GM19468 (cell line): Measurements from ENCODE around the gene PHACTR2.

Experiments
- ATAC-seq: cut with Tn5 transposase; IDR thresholded peaks from one replicate; pipeline ENCODE4 v1.9.1; 2021; ENCODE audit warnings: mild to moderate bottlenecking, moderate library complexity, moderate number of reproducible peaks; ENCODE audit not compliant: unreplicated experiment; ENCODE audit errors: extremely low read depth

PHACTR2 gene

DNA sequence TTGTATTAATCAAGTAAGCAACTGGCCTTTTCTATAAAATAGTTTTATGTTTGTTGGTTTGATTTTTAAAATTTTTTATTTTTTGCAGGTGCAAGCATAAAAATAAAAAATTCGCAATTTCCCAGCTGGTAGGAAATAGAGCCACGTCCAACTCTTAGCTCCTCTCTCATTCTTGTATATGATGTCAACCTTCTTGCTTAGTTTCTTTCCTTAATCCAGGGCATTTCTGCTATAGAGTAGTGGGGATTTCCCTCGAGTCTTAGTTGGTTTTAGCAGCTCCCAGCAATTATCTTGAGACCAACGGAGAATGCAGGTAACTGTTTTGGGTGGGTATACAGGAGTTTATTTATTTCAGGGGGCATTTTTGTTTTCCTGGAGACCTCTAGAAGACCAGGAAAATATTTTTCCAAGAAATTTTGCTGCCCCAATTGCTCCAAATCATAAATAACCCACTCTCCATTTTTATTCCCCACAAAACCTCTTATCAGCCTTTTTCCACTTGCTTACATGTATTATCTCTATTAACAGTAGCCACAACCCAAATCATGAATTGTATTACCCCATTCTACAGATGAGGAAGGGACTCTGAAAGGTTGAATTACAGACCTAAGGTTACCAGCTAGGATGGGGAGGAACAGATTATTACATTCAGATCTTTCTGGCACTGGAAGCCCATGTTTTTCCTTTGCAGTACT, 18.4 kb downstream of the PHACTR2 start:
- ATAC-seq = no peak

DNA sequence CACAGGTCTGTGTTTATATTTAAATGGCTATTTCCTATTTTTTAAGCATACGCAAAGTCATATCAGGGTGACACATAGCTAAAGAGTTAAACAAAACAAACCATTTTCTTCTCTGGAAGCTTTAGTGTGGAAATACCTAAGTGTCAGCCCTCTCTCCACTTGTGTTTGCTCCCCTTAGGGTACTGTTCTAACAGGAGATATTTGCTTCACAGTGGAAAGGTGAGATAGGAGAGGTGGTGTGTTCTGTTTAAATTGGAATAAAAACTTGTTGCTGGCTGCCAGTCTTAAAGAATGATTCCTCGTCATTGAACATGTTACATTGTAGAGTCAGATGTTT, 18.9 kb downstream of the PHACTR2 start:
- ATAC-seq = no peak

DNA sequence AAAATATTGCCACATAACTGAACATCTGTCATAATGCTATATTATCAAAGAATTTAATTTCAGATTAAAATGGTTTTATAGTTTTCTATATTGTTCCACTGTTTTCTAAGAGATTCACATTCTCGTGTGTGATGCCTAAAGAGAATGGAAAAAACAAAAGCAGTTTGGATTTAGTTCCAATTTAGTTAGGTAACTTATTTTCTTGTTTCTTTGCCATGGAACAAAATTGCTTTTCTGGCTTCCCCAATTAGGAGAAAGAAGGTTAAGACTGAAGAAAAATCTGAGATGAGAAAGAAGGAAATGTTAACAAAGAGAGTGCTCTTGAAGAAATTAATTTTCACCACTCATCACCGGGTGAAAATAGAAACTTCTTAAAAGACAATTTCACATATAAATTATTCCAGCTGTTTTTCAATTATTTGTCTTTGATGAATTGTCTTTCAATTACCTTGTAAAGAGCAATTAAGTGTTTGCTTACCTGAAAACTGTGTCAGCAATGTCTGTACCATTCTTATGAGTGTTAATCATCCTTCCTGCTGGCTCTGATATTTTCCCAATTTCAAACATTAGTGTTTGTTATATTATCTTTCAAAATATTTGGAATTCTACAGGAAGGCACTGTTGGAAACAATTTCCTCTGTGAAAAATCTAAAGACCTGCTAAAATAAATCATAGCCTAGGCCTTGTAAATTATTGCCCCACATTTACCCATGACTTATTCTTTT, 19.5 kb downstream of the PHACTR2 start:
- no peak for ATAC-seq

DNA sequence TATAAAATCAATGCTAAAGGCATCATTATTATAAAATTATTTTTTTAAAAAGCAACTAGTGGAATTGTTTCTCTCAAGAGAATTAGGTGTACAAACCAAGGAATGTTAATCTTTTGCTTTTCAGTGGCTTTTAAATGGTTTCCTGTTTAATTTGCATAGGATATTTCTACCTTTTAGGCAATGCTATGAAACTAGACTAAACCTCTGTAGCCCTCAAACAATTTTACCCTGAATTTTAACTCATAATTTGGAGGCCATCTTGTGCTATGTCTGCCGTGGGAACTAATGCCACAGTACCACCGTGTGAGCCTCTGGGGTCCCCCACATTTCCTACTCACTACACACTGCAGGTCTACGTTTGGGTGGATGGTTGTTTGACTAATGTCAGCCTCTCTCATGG, 20.6 kb downstream of the PHACTR2 start:
- ATAC-seq = no peak

DNA sequence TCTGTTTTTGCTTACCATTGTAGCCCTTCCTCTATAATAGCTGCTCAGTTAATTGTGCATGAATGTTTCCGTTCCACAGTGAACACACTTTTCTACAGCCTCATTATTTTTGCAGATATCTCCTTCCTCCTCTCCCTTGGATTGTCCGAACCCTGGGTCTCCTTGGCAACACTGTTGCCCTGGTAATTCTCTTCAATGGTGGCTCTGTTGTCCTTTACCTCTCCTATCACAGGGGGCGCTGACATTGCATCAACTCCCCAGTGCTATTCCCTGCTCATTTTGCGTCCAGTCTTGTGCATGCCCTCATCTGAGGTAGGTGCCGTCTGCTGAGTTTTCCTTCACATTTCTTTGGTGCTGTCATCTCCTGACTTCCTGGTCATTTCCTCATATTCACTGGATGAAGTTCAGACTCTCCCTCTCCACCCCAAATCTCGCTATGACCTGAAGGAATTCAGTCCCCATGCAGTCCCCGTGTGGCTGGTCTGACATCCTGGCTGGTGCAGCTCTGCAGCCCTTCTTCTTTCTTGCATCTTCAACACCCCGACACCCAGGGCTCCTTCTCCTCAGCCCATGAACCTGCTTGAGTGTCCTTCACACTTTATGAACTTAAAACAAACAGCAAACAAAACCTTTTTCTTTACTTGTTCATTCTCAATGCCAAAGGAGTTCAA, 21.1 kb downstream of the PHACTR2 start:
- no peak for ATAC-seq

DNA sequence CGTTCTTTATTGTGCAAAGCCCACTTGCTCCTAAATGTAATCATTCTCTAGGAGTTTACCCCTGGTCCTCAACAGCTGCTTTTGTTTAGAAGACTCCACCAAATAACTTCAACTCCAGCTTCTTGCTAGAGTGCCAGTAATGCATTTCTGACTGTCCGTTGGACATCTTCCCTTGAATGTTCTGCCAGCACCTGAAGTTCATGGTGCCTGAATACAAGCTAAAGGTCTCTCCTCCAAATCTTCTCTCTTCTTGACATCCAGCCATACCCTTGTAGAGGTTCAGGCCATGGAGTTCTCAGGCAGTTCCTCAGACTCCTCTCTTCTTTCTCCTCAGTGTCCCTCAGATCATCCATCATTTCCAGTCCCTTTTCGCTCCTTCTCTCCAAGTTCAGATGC, 21.7 kb downstream of the PHACTR2 start:
- ATAC-seq = no peak

DNA sequence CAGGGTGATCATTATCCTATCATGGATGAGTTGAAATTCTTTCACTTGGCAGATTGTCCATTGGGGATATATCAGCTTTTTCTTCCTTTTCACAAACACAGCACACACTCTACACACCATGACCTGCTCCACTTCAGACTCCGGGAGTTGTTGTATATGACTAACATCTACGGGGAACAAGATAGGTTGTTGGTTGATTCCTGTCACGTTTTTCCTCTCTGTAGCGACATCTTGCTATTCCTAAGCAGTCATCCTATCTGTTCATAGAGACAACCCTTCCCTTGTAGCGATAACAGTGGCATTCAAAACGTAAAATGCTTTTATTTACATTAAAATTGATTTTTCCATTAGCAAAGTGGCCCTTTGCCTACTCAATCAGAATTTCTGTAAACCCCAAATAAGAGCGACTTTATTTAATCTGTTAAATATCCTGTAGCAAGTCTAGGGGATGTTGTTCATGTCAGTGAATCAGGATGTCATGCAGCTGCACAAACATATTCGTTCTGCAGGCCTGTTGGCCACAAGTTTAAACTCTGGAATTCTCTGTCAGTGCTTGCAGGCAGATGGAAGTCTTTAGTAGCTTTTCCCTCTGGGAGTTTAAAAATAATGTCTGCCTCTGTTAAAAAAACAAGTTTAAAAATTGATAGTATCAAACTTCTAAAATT, 23.1 kb downstream of the PHACTR2 start:
- no peak for ATAC-seq

DNA sequence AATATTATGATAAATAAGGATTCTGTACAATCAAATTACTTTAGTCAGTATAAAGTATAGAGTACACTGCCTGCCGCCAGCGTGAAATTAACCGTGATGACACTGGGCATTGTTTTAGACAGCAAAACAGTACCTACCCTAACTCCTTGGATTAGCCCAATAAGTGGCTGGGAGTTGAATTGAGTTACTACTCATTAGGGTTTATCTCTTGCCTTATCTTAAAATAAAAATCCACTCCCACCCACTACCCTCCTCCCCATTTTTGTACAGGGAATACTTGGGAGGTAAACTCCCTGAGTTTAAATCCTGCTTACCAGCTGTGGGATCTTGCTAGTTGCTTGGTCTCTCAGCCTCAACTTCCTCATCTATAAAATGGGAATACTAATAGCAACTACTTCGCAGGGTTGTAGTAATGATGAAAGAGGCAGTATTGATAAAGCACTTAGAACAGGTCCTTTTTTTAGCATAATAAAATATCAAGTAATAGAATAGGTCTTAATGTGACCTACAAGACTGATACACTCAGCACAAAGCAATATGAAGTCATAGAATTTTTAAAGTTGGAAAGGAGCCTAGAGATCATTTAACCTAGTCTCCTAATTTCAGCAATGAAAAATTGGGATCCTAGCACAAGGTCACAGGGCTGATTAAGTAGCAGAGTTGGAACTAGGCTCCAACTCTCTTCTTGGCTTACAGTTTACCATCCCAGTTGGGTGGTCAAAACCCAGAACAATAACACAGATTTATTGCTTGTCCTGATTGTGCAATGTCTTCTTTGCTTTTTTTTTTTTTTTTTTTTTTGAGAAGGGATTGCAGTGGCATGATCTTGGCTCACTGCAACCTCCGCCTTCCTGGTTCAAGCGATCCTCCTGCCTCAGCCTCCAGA, 23.8 kb downstream of the PHACTR2 start:
- no peak for ATAC-seq

DNA sequence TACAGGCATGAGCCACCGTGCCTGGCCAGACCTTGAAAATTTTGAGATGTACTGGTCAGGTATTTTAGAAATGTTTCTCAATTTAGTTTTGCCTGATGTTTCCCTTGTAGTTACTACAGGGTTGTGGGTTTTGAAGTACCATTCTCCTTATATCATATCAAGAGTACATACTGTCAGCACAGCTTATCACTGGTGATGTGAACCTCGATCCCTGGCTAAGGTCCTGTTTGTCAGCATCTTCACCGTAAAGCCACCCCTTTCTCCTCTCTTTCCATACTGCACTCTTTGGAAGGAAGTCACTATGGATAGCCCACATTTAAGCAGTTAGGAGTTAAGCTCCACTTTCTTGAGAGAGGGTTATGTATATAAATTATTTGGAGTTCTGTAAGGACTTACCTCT, 27.8 kb downstream of the PHACTR2 start:
- no peak for ATAC-seq

DNA sequence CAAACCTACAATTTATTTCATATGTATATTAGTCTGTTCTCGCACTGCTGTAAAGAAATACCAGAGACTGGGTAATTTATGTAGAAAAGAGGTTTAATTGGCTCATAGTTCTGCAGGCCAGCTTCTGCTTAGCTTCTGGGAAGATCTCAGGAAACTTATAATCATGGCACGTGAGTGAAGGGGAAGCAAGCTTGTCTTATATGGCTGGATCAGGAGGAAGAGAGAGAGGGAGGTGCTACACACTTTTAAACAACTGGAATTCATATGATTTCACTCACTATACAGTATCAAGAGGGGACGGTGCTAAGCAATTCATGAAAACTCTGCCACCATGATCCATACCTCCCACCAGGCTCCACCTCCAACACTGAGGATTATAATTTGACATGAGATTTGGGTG, 29.9 kb downstream of the PHACTR2 start:
- no peak for ATAC-seq

DNA sequence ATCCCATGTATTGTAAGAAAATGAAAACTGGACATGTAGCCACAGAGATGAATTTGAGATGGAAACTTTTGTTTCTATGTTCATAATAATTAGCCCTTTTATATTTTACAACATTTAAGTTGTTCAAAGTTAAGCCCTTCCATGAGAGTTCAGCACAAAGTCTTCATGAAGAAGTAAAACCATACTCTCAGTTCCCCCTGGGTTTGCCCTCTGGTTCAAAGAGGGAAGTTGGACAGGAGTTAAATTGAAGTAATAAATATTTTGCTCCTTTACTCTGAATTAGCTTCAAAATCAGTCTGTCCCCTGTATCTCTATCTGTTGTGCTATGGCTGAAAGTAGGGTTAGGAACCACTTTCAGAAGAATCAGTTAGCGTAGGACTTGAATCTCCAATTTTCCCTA, 31.1 kb downstream of the PHACTR2 start:
- ATAC-seq = no peak

DNA sequence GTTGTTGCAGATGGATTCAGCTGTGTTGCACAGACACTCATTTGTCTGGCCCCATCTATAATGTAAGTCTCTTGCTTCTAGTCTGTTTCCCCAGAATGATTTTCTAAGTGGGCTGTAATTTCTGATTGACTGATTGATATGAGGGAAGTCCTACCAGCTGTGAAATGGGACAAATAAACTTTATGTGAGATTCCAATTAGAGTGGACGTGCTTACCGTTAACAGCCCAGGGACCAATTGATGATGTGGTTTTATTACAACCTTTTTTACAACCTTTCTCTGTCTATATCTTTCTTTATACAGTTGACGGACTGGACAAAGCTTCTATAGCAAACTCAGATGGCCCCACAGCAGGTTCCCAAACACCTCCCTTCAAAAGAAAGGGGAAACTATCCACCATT, 33.9 kb downstream of the PHACTR2 start:
- no peak for ATAC-seq

DNA sequence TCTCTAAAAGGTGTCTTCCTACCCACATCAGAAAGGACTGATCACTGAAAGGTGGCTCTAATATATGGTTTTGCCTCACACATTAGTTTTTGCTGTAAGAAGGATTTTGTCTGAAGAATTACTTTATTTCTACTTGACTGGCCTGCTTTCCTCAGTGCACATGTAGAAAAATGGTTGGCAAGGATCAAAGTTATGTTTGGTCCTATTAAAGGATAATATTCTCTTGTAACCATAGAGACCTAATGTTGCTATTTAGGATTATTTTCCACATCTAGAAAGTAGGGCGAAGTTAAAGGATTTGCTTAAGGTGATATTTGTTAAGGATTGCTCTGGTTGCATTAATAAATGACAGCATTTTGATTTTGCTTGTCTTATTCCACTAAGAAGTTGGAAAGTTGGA, 40.7 kb downstream of the PHACTR2 start:
- no peak for ATAC-seq

DNA sequence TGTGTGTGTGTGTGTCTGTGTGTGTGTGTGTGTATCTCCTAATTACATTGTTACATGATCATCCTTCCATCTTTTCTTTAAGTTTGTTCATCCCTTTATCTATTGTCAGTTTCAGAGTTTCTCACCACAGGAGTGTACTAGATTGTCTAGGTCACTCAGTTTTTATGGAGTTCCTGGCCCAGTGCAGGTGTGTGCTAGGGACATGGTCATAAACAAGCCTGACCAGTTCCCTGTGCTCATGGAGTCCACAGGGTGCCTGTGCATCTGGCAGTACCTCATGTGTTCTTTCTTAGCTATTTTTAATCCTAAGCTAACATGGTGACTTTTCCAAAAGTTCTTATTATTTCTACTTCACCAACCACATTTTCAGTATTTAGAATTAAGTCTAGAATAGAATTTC, 43.9 kb downstream of the PHACTR2 start:
- no peak for ATAC-seq

DNA sequence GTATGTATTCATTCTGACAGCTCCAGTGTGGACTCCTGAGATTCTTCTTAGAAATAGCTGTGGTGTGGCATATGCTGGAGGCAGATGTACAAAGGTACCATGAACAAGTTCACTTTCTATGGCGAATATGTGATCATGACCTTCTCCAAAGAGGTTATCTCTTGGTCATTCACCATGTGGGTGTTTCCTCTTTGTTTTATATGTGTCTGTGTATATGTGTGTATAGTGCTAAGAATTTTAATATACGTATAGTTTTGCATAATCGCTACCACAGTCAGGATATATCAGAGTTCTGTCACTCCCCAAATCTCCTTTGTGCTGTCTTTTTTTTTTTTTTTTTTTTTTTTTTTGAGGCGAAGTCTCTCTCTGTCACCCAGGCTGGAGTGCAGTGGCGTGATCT, 47.1 kb downstream of the PHACTR2 start:
- ATAC-seq = no peak

DNA sequence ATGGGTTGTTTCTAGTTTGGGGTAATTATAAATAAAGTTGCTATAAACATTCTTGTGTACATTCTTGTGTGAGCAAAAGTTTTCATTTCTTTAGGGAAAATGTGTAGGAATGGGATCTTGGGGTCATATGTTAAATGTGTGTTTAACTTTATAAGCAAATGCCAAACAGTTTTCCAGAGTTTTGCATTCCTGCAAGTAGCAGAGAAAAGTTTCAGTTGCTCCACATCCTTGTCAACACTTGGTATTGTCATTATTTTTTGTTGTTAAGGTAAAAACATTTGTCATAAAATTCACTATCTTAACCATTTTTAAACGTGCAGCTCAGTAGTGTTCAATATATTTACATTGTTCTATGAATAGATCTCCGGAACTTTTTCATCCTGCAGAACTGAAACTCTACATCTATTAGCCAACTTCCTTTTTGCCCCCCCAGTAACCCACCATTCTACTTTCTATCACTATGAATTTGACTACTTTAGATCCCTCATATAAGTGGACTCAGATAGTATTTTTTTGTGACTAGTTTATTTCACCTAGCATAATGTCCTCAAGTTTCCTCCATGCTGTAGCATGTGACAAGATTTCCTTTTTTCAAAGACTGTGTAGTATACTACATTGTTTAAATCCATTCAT, 48.4 kb downstream of the PHACTR2 start:
- no peak for ATAC-seq

DNA sequence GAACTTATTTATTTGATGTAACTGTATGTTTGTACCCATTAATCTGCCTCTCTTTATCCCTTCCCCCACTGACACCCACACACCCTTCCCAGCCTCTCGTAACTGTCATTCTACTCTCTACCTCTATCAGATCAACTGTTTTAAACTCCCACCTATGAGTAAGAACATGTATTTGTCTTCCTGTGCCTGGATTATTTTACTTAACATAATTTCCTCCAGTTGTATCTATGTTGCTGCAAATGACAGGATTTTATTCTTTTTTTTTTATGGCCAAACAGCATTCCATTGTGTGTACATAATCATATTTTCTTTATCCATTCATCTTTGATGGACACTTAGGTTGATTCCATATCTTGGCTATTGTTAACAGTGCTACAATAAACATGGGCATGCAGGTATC, 49.3 kb downstream of the PHACTR2 start:
- no peak for ATAC-seq

DNA sequence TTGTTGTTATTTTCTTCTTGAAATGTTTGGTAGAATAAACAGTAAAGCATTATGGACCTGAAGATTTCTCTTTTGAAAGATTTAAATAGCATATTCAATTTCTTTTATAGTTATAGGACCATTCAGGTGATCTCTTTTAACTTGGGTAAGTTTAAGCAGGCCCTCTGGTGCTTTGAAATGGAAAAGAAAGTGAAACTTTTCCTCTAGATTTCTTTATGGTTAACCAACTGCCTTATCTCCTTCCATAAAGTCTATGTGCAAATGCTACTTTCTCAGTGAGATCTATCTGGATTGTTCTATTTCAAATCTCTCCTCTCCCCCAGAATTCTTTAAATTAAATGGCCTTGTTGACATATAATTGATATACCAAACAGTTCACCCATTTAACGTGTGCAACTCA, 54.0 kb downstream of the PHACTR2 start:
- no peak for ATAC-seq

DNA sequence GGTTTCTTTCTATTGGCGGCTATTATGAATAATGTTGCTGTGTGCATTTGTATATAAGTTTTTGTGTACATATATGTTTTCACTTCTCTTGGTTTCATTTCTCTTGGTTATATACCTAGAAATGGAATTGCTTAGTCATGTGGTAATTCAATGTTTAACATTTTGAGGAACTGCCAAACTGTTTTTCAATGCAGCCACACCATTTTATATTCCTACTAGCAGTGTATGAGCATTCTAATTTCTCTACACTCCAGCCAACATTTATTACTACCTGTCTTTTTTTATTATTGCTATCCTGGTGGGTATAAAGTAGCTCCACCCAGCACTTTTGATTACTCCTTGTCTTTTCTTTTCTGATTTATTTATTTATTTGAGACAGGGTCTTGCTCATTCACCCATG, 54.8 kb downstream of the PHACTR2 start:
- ATAC-seq = no peak

DNA sequence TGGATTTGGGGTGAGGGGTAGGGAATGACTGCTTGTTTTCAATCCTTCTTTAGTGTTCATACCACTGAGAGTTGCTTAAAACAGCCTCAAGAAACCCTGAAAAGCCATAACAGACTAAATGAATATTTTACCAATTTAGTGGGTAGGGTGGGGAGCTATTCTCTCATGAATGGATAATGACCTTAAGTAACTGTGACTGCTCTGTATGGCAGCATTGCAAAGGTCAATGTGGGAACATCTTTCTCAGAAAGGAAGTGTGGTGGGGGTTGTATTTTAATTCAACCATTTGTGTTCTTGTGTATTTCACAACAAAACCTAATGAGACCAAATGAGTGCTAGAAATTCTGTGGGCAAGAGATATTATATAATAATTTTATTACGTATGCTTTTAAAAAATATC, 55.7 kb downstream of the PHACTR2 start:
- ATAC-seq = no peak
